DMS79 (cell line): ENCODE results near the gene TMEM260.
"Not testable (repeated sequence)": the region's sequence is repeated elsewhere in the genome, so short reads cannot be mapped to it uniquely, and the experiment has no call there.

Source experiments
- DNase-seq: peaks from one replicate; lab custom pipeline; 2025; lab: John Stamatoyannopoulos, UW

Gene TMEM260

GRCh38 chr14:56598519-56598918, 18.9 kb downstream of the TMEM260 start:
- no peak for DNase-seq

GRCh38 chr14:56603648-56604047, 24.1 kb downstream of the TMEM260 start:
- no peak for DNase-seq

GRCh38 chr14:56608689-56609088, 29.1 kb downstream of the TMEM260 start:
- DNase-seq = no peak

GRCh38 chr14:56611663-56612062, 32.1 kb downstream of the TMEM260 start:
- not testable (repeated sequence) for DNase-seq

- no peak for DNase-seq
Observed at GRCh38 chr14:56617084-56617483, 37.5 kb downstream of the TMEM260 start.

- DNase-seq = no peak
Observed at GRCh38 chr14:56630707-56631106, 51.1 kb downstream of the TMEM260 start.

GRCh38 chr14:56632195-56632594, 52.6 kb downstream of the TMEM260 start:
- no peak for DNase-seq

- no peak for DNase-seq
Observed at GRCh38 chr14:56633544-56633943, 53.9 kb downstream of the TMEM260 start.

- no peak for DNase-seq
Observed at GRCh38 chr14:56635041-56635440, 55.4 kb downstream of the TMEM260 start.

- no peak for DNase-seq
Observed at GRCh38 chr14:56647493-56647892, 67.9 kb downstream of the TMEM260 start.

GRCh38 chr14:56648508-56649301, 69.1 kb downstream of the TMEM260 start:
- peak; percentile 99 for DNase-seq

GRCh38 chr14:56649382-56649781, 69.8 kb downstream of the TMEM260 start:
- no peak for DNase-seq

GRCh38 chr14:56650048-56650447, 70.5 kb downstream of the TMEM260 start:
- no peak for DNase-seq

GRCh38 chr14:56650979-56651378, 71.4 kb downstream of the TMEM260 start:
- no peak for DNase-seq

GRCh38 chr14:56657604-56658003, 78.0 kb downstream of the TMEM260 start:
- DNase-seq = no peak

- DNase-seq = no peak
Observed at GRCh38 chr14:56659378-56659777, 79.8 kb downstream of the TMEM260 start.

GRCh38 chr14:56659964-56660551, 80.5 kb downstream of the TMEM260 start:
- DNase-seq = peak; percentile 82

- peak; percentile 81 for DNase-seq
Observed at GRCh38 chr14:56660677-56661389, 81.2 kb downstream of the TMEM260 start.

GRCh38 chr14:56661478-56661877, 81.9 kb downstream of the TMEM260 start:
- no peak for DNase-seq

GRCh38 chr14:56664811-56665421, 85.3 kb downstream of the TMEM260 start:
- DNase-seq = no peak

- no peak for DNase-seq
Observed at GRCh38 chr14:56666294-56666693, 86.7 kb downstream of the TMEM260 start.

- DNase-seq = no peak
Observed at GRCh38 chr14:56666716-56667115, 87.1 kb downstream of the TMEM260 start.

GRCh38 chr14:56667290-56667689, 87.7 kb downstream of the TMEM260 start:
- DNase-seq = not testable (repeated sequence)
